Smooth muscle cell (in vitro differentiated cells): ENCODE data around the gene CRYBA1. TPM values are rescaled to one million over a fixed set of nuclear protein-coding genes. Genes with fewer than 3 reads are reported as not detected.

Experiments used
- DNase-seq: peaks from one replicate; lab custom pipeline; 2025; ENCODE audit not compliant: unreplicated experiment; lab: John Stamatoyannopoulos, UW
- H2AFZ ChIP-seq: fragments of 200-600 bp; sonication (generic); 2 replicates; pipeline ENCODE4 v1.6.0; 2016; ENCODE audit warnings: antibody characterized with exemption, low read depth, mild to moderate bottlenecking
- H3F3A ChIP-seq: fragments of 200-600 bp; sonication (generic); 2 replicates; pipeline ENCODE4 v1.6.0; 2017; ENCODE audit warnings: antibody characterized with exemption, low read depth
- H3K27ac ChIP-seq: fragments of 200-600 bp; sonication (generic); 2 replicates; pipeline ENCODE4 v1.5.1; 2016; ENCODE audit warnings: low read depth, mild to moderate bottlenecking
- H3K27me3 ChIP-seq: fragments of 200-600 bp; sonication (generic); 2 replicates; pipeline ENCODE4 v1.6.1; 2016; ENCODE audit warnings: low read depth, mild to moderate bottlenecking
- H3K36me3 ChIP-seq: fragments of 200-600 bp; sonication (generic); 2 replicates; pipeline ENCODE4 v1.5.1; 2016; ENCODE audit warnings: low read depth
- H3K4me1 ChIP-seq: fragments of 200-600 bp; sonication (generic); 2 replicates; pipeline ENCODE4 v1.5.1; 2016; ENCODE audit warnings: low read depth
- H3K4me2 ChIP-seq: fragments of 200-600 bp; sonication (generic); 2 replicates; pipeline ENCODE4 v1.6.0; 2016; ENCODE audit warnings: mild to moderate bottlenecking
- H3K4me3 ChIP-seq: fragments of 200-600 bp; sonication (generic); 2 replicates; pipeline ENCODE4 v1.5.1; 2016; ENCODE audit warnings: mild to moderate bottlenecking
- H3K79me2 ChIP-seq: fragments of 200-600 bp; sonication (generic); 2 replicates; pipeline ENCODE4 v1.6.0; 2016; ENCODE audit warnings: low read depth, mild to moderate bottlenecking
- H3K9ac ChIP-seq: fragments of 200-600 bp; sonication (generic); 2 replicates; pipeline ENCODE4 v1.6.0; 2016; ENCODE audit warnings: low read depth
- H3K9me3 ChIP-seq: fragments of 200-600 bp; sonication (generic); replicated peaks from 2 replicates; pipeline ENCODE4 v1.5.1; 2016; ENCODE audit warnings: low read depth
- H4K20me1 ChIP-seq: fragments of 200-600 bp; sonication (generic); 2 replicates; pipeline ENCODE4 v1.6.0; 2016; ENCODE audit warnings: low read depth
- WGBS: methylation state at CpG from one replicate; pipeline ENCODE4 v1.1.7; 2016; ENCODE audit warnings: low lambda C conversion rate; 5-methylcytosine and 5-hydroxymethylcytosine counted together
- polyA plus RNA-seq: library from polyadenylated mRNA; unstranded; fragments of >200 nt; fragmentation: Nextera tagmentation; extraction: Ambion mirVana; gene quantifications from 2 replicates; pipeline ENCODE4 v1.2.1, GENCODE V29; 2016
- total RNA-seq: library from RNA; depleted of rRNA; stranded (reverse); fragments of >200 nt; gene quantifications from 2 replicates; pipeline ENCODE4 v1.2.3, GENCODE V29; 2014
- TF ChIP-seq, protein P1 (sequence below): fragments of 200-600 bp; sonication (generic); IDR thresholded peaks from 2 replicates; pipeline ENCODE4 v1.5.1; 2017; ENCODE audit warnings: borderline replicate concordance, mild to moderate bottlenecking, antibody characterized with exemption; ENCODE audit not compliant: insufficient read depth, poor library complexity, severe bottlenecking

Gene CRYBA1
- total and polyA plus RNA-seq, 2 experiments from 2014 or later: not detected

DNA sequence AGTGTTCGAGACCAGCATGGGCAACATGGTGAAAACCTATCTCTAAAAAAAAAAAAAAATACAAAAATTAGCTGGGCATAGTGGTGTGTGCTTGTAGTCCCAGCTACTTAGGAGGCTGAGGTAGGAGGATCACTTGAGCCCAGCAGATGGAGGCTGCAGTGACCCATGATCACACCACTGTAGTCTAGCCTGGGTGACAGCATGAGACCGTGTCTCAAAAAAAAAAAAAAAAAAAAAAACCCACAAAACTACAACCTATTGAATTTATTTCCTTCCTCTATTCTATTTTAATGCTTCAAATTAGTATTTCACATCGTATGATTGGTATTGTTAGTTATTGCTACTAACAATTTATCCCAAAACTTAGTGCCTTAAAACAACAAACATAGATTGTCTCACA, 56.7 kb downstream of the CRYBA1 start:
- H3F3A ChIP-seq: no peaks in the 10 kb centered on the region
- no peaks in the 10 kb centered on the region for H3K27me3 ChIP-seq
- WGBS: 91% methylated on average over 3 of the region's 3 CpGs
- H3K9ac ChIP-seq: no peak overlapping the region
- no peaks in the 10 kb centered on the region for H3K4me1 ChIP-seq
- H3K79me2 ChIP-seq: no peaks in the 10 kb centered on the region
- no peaks in the 10 kb centered on the region for H4K20me1 ChIP-seq
- H3K27ac ChIP-seq: no peak overlapping the region
- no peaks in the 10 kb centered on the region for H3K9me3 ChIP-seq
- no peak overlapping the region for H3K4me2 ChIP-seq
- TF ChIP-seq, protein P1, sequence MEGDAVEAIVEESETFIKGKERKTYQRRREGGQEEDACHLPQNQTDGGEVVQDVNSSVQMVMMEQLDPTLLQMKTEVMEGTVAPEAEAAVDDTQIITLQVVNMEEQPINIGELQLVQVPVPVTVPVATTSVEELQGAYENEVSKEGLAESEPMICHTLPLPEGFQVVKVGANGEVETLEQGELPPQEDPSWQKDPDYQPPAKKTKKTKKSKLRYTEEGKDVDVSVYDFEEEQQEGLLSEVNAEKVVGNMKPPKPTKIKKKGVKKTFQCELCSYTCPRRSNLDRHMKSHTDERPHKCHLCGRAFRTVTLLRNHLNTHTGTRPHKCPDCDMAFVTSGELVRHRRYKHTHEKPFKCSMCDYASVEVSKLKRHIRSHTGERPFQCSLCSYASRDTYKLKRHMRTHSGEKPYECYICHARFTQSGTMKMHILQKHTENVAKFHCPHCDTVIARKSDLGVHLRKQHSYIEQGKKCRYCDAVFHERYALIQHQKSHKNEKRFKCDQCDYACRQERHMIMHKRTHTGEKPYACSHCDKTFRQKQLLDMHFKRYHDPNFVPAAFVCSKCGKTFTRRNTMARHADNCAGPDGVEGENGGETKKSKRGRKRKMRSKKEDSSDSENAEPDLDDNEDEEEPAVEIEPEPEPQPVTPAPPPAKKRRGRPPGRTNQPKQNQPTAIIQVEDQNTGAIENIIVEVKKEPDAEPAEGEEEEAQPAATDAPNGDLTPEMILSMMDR: no peak
- DNase-seq: no peak
- no peak overlapping the region for H2AFZ ChIP-seq
- no peaks in the 10 kb centered on the region for H3K36me3 ChIP-seq
- H3K4me3 ChIP-seq: no peak overlapping the region

Other genes starting within 250 kb of the CRYBA1 start
- not detected in 2 replicates for gene SEZ6, start 240.8 kb upstream of the CRYBA1 start, total RNA-seq
- 0.64 TPM in 1 of 2 replicates, not detected in the other for gene SEZ6, start 240.8 kb upstream of the CRYBA1 start, polyA plus RNA-seq
- 0.63 and 0.94 TPM in 2 replicates for gene PIPOX, start 203.7 kb upstream of the CRYBA1 start, total RNA-seq
- gene PIPOX, start 203.7 kb upstream of the CRYBA1 start, polyA plus RNA-seq: 1.3 and 1.9 TPM in 2 replicates
- gene MYO18A, start 66.5 kb upstream of the CRYBA1 start, total RNA-seq: 16.0 and 18.0 TPM in 2 replicates
- 21.2 and 22.1 TPM in 2 replicates for gene MYO18A, start 66.5 kb upstream of the CRYBA1 start, polyA plus RNA-seq
- 50.3 and 61.2 TPM in 2 replicates for gene NUFIP2, start 47.3 kb downstream of the CRYBA1 start, total RNA-seq
- 8.3 and 8.9 TPM in 2 replicates for gene NUFIP2, start 47.3 kb downstream of the CRYBA1 start, polyA plus RNA-seq
- gene TAOK1, start 143.5 kb downstream of the CRYBA1 start, total RNA-seq: 58.7 and 76.8 TPM in 2 replicates
- 4.7 and 4.9 TPM in 2 replicates for gene TAOK1, start 143.5 kb downstream of the CRYBA1 start, polyA plus RNA-seq